ENCODE measurements around the gene NPAT. TPM values are rescaled to one million over a fixed set of nuclear protein-coding genes. Genes with fewer than 3 reads are reported as not detected.

NPAT gene
- total and polyA plus RNA-seq, 2 of the 13 experiments (the other 11 are each of a cell fraction or from before 2014, with no cell fraction given), result 4.4 to 11.2 TPM

- TF ChIP-seq ZBTB2 (CRISPR knock-in tag; IDR thresholded peaks at IDR 0.05; ENCODE audit: low read depth) (no peak), ZNF746 (CRISPR knock-in tag; IDR thresholded peaks at IDR 0.05) (no peak), TSC22D2 (CRISPR knock-in tag; IDR thresholded peaks at IDR 0.05; ENCODE audit: borderline replicate concordance) (peak; percentile 82; the same call in 1 of the 2 replicates), ZNF891 (CRISPR knock-in tag; IDR thresholded peaks at IDR 0.05) (peak; percentile 85; the same call in 1 of the 2 replicates), RFX1 (IDR thresholded peaks at IDR 0.05) (no peak), ASH2L (IDR thresholded peaks at IDR 0.05; ENCODE audit: insufficient read length, low read depth, low read length) (peak; percentile 85), MXD4 (CRISPR knock-in tag; IDR thresholded peaks at IDR 0.05) (peak; percentile 85), HDAC1 (CRISPR knock-in tag; IDR thresholded peaks at IDR 0.05) (peak; percentile 60; the same call in 1 of the 2 replicates), MTA1 (CRISPR knock-in tag; IDR thresholded peaks at IDR 0.05; ENCODE audit: borderline replicate concordance) (no peak), ZBTB10 (CRISPR knock-in tag; IDR thresholded peaks at IDR 0.05; ENCODE audit: borderline replicate concordance) (0 out of 2 replicates have a peak, but pooled peaks have one; percentile 8), ZNF180 (CRISPR knock-in tag; IDR thresholded peaks at IDR 0.05; ENCODE audit: borderline replicate concordance, low read depth) (no peak), GMEB2 (CRISPR knock-in tag; IDR thresholded peaks at IDR 0.05; ENCODE audit: low read depth) (no peak), ZNF841 (CRISPR knock-in tag; IDR thresholded peaks at IDR 0.05; ENCODE audit: borderline replicate concordance) (no peak), HNRNPH1 (optimal IDR thresholded peaks at IDR 0.05; ENCODE audit: low read depth, low read length) (no peak), ZNF564 (CRISPR knock-in tag; IDR thresholded peaks at IDR 0.05) (peak; percentile 94), GABPA (IDR thresholded peaks at IDR 0.05; ENCODE audit: low read depth, low read length) (no peak), GABPA (CRISPR knock-in tag; IDR thresholded peaks at IDR 0.05; ENCODE audit: low read depth) (no peak), BHLHE40 (IDR thresholded peaks at IDR 0.05; ENCODE audit: low read length) (peak; percentile 56; the same call in 1 of the 2 replicates), WIZ (CRISPR knock-in tag; IDR thresholded peaks at IDR 0.05) (0 out of 2 replicates have a peak, but pooled peaks have one; percentile 84), ZBTB44 (CRISPR knock-in tag; IDR thresholded peaks at IDR 0.05) (no peak), SRSF1 (optimal IDR thresholded peaks at IDR 0.05; ENCODE audit: low read depth, low read length) (no peak), ZNF329 (CRISPR knock-in tag; IDR thresholded peaks at IDR 0.05; ENCODE audit: low read depth) (no peak), NFRKB (IDR thresholded peaks at IDR 0.05) (no peak), ZNF230 (CRISPR knock-in tag; IDR thresholded peaks at IDR 0.05) (no peak)
Measured at GRCh38 chr11:108121274-108122155, 100.9 kb downstream of the NPAT start, which contains the start of gene ACAT1 (continued).

Data from HepG2 (cell line).